Central memory CD8-positive, alpha-beta T cell (primary cell): ENCODE data around the gene DAPP1.

Source experiments
- ATAC-seq: fragments of 150-1000 bp; cut with Tn5 transposase; replicated peaks from 2 replicates; pipeline ENCODE4 v1.10.0; 2022; ENCODE audit warnings: mild to moderate bottlenecking, moderate FRiP score, moderate number of reproducible peaks; ENCODE audit not compliant: poor library complexity, severe bottlenecking; ENCODE audit errors: extremely low read depth
- DNase-seq, 2 donors: peaks; one replicate each; pipeline ENCODE4 v3.0.0; 2021; ENCODE audit warnings: low spot score in 2 of 2
- H3K27ac Mint-ChIP-seq: one replicate; pipeline ENCODE4 v1.8.0; 2022; ENCODE audit warnings: low read depth, mild to moderate bottlenecking, moderate library complexity, mixed read lengths
- H3K27me3 Mint-ChIP-seq: one replicate; pipeline ENCODE4 v1.8.0; 2022; ENCODE audit warnings: mixed read lengths
- H3K36me3 Mint-ChIP-seq: one replicate; pipeline ENCODE4 v1.8.0; 2022; ENCODE audit warnings: mild to moderate bottlenecking, moderate library complexity, mixed read lengths; ENCODE audit not compliant: insufficient read depth
- H3K4me1 Mint-ChIP-seq: one replicate; pipeline ENCODE4 v1.8.0; 2022; ENCODE audit warnings: mixed read lengths
- H3K4me3 Mint-ChIP-seq: one replicate; pipeline ENCODE4 v1.8.0; 2022; ENCODE audit warnings: mild to moderate bottlenecking, moderate library complexity, mixed read lengths
- H3K9me3 Mint-ChIP-seq: one replicate; pipeline ENCODE4 v1.8.0; 2022; ENCODE audit warnings: mixed read lengths

The DAPP1 gene

DNA sequence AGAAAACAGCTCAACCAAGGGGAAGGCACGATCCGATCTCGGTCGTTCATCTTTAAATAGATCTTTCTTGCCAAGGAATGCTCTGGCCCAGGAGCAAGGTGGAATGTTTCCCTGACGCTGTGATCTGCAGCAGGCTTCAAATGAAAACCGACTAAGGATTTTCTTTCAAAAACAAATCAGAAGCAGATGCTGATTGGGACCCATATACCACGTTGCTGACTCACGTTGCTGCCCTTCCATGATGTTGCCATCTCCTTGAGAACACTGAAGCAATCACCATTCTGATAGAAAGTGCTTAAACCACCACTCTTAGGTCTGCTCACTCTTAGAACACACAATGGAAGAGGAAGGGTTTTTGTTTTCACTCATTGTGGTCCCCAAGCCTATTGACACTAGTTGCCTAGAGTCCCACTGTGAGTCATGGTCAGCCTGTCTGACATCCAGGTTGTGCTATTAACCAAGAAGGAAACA lies 51.5 kb downstream of the DAPP1 start:
- H3K4me3 Mint-ChIP-seq, result no peak overlapping the region
- H3K27me3 Mint-ChIP-seq, result no peaks in the 10 kb centered on the region
- no peaks in the 10 kb centered on the region for H3K4me1 Mint-ChIP-seq
- peaks cover 23% of the 10 kb centered on the region for H3K36me3 Mint-ChIP-seq
- no peak overlapping the region for H3K27ac Mint-ChIP-seq
- ATAC-seq, result no peak
- DNase-seq, result no peak
- H3K9me3 Mint-ChIP-seq, result no peaks in the 10 kb centered on the region

DNA sequence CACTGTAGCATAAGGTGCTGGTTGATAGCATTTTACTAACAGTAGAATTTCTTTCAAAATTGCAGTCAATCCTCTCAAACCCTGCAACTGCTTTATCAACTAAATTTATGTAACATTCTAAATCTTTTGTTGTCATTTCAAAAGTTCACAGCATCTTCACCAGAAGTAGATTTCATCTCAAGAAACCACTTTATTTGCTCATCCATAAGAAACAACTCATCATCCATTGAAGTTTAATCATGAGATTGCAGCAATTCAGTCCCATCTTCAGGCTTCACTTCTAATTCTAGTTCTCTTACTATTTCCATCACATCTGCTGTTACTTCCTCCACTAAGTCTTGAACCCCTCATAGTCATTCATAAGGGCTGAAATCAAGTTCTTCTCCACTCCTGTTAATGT lies 55.9 kb downstream of the DAPP1 start:
- H3K27ac Mint-ChIP-seq, result no peak overlapping the region
- H3K27me3 Mint-ChIP-seq, result no peaks in the 10 kb centered on the region
- H3K9me3 Mint-ChIP-seq, result no peaks in the 10 kb centered on the region
- no peak overlapping the region for H3K4me3 Mint-ChIP-seq
- ATAC-seq (no peak), DNase-seq (no peak)
- H3K4me1 Mint-ChIP-seq, result no peaks in the 10 kb centered on the region
- peaks cover 1% of the 10 kb centered on the region for H3K36me3 Mint-ChIP-seq

GRCh38 chr4:99875071-99875470 lies 58.4 kb downstream of the DAPP1 start:
- H3K4me3 Mint-ChIP-seq, result no peak overlapping the region
- peaks cover 14% of the 10 kb centered on the region for H3K36me3 Mint-ChIP-seq
- H3K9me3 Mint-ChIP-seq, result no peaks in the 10 kb centered on the region
- DNase-seq (no peak), ATAC-seq (no peak)
- no peaks in the 10 kb centered on the region for H3K27me3 Mint-ChIP-seq
- H3K4me1 Mint-ChIP-seq, result no peaks in the 10 kb centered on the region
- no peak overlapping the region for H3K27ac Mint-ChIP-seq

DNA sequence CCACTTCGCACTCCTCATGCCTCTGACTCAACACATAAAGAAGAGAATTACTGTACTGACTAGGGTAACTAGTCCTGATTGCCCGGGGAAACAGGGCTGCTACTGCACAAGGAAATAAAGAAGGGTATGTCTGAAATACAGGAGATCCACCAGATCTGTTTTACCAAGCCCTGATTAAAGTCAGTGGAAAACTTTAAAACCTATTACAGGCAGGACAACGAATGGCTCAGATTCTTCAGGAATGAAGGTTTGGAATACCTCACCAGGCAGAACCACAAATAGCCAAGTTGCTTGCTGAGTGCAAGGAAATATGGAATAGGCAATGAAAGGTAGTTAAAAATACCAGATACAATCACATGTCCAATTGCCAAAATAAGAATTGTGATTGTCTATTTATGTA lies 60.3 kb downstream of the DAPP1 start:
- Mint-ChIP-seq H3K9me3 (no peaks in the 10 kb centered on the region), H3K4me1 (no peaks in the 10 kb centered on the region), H3K27ac (no peak overlapping the region), H3K36me3 (peaks cover 30% of the 10 kb centered on the region), H3K27me3 (no peaks in the 10 kb centered on the region), H3K4me3 (no peak overlapping the region)
- DNase-seq, result no peak
- no peak for ATAC-seq

GRCh38 chr4:99878604-99879003 lies 62.0 kb downstream of the DAPP1 start:
- Mint-ChIP-seq H3K27me3 (no peaks in the 10 kb centered on the region), H3K27ac (no peak overlapping the region), H3K36me3 (peaks cover 31% of the 10 kb centered on the region), H3K4me1 (no peaks in the 10 kb centered on the region), H3K4me3 (no peak overlapping the region), H3K9me3 (no peaks in the 10 kb centered on the region)
- DNase-seq (no peak), ATAC-seq (no peak)

GRCh38 chr4:99879458-99879857 lies 62.8 kb downstream of the DAPP1 start:
- H3K27me3 Mint-ChIP-seq, result no peaks in the 10 kb centered on the region
- DNase-seq (no peak), ATAC-seq (no peak)
- peaks cover 32% of the 10 kb centered on the region for H3K36me3 Mint-ChIP-seq
- H3K27ac Mint-ChIP-seq, result no peak overlapping the region
- no peaks in the 10 kb centered on the region for H3K9me3 Mint-ChIP-seq
- H3K4me3 Mint-ChIP-seq, result no peak overlapping the region
- no peaks in the 10 kb centered on the region for H3K4me1 Mint-ChIP-seq

GRCh38 chr4:99885063-99885664 lies 68.5 kb downstream of the DAPP1 start:
- Mint-ChIP-seq H3K36me3 (peaks cover 23% of the 10 kb centered on the region), H3K9me3 (no peaks in the 10 kb centered on the region), H3K4me3 (no peak overlapping the region), H3K4me1 (peaks cover 7% of the 10 kb centered on the region), H3K27me3 (no peaks in the 10 kb centered on the region), H3K27ac (no peak overlapping the region)
- ATAC-seq (no peak), DNase-seq (no peak)

DNA sequence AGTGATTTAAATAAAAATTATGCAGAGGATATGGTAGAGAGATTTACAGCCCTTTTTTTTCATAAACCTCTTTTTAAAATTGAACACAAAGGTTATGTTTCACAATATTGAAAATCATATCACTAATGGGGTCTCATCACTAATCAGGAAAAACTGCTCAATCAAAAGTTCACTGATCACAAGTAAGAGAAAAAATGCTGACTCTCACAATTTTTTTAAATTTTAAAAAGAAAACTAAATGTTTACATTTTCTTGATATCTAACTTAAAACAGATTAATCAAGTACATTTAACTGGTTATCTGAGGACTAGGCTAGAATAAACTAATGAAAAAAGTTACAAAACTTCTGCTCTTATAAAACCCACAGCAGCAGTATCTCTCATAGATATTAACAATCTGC lies 69.1 kb downstream of the DAPP1 start:
- DNase-seq, result no peak
- Mint-ChIP-seq H3K4me1 (peaks cover 7% of the 10 kb centered on the region), H3K9me3 (no peaks in the 10 kb centered on the region), H3K4me3 (no peak overlapping the region), H3K27ac (no peak overlapping the region), H3K27me3 (no peaks in the 10 kb centered on the region), H3K36me3 (peaks cover 17% of the 10 kb centered on the region)
- ATAC-seq, result no peak

DNA sequence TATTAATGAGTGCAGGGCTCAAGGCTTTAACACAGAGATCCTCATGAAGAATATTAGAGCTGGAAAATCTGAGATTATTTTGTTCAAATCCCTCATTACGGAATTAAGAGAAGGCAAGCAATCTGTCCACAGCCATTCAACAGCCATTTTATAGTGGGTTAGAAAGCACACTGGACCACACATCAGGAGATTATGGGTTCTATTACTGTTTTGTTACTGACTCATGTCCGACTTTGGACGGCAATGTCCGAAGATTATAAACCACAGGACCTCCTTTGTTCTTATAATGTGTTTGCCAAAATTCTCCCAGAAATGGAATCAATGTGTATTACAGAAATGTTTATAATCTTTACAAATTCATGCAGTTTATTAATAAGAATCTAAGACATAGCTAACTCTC lies 69.5 kb downstream of the DAPP1 start:
- DNase-seq, result no peak
- ATAC-seq, result no peak
- H3K9me3 Mint-ChIP-seq, result no peaks in the 10 kb centered on the region

GRCh38 chr4:99887837-99888236 lies 71.2 kb downstream of the DAPP1 start:
- Mint-ChIP-seq H3K27me3 (no peaks in the 10 kb centered on the region), H3K9me3 (no peaks in the 10 kb centered on the region), H3K4me1 (peaks cover 21% of the 10 kb centered on the region), H3K36me3 (peaks cover 14% of the 10 kb centered on the region), H3K4me3 (no peak overlapping the region), H3K27ac (no peak overlapping the region)
- no peak for ATAC-seq
- DNase-seq, result no peak

More for the DNA sequence above, 69.5 kb downstream of the DAPP1 start:
- Mint-ChIP-seq H3K4me1 (peaks cover 11% of the 10 kb centered on the region), H3K36me3 (peaks cover 14% of the 10 kb centered on the region), H3K27ac (no peak overlapping the region), H3K4me3 (no peak overlapping the region), H3K27me3 (no peaks in the 10 kb centered on the region)

GRCh38 chr4:99891351-99891750 lies 74.7 kb downstream of the DAPP1 start:
- no peak for ATAC-seq
- no peaks in the 10 kb centered on the region for H3K9me3 Mint-ChIP-seq
- no peak for DNase-seq
- H3K4me1 Mint-ChIP-seq, result peaks cover 47% of the 10 kb centered on the region
- H3K36me3 Mint-ChIP-seq, result peaks cover 18% of the 10 kb centered on the region
- peak overlapping the region; percentile 20 for H3K27ac Mint-ChIP-seq
- H3K27me3 Mint-ChIP-seq, result no peaks in the 10 kb centered on the region
- H3K4me3 Mint-ChIP-seq, result no peak overlapping the region

DNA sequence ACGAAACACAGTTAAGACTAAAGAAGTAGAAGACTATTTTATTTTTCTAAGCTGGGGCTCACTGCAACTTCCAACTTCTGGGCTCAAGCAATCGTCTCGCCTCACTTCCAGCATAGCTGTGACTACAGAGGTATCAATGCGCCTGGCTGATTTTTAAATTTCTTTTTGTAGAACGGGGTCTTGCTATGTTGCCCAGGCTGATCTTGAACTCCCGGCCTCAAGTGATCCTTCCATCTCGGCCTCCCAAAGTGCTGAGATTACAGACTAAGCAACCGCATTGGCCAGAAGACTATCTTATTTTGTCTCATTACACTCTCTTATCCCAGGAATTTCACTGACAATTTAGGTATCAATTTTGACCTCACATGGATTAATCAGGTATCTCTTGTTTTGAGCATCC lies 76.4 kb downstream of the DAPP1 start:
- DNase-seq (no peak), ATAC-seq (no peak)
- H3K4me3 Mint-ChIP-seq, result peak overlapping the region; percentile 98
- no peaks in the 10 kb centered on the region for H3K27me3 Mint-ChIP-seq
- peaks cover 47% of the 10 kb centered on the region for H3K4me1 Mint-ChIP-seq
- no peaks in the 10 kb centered on the region for H3K9me3 Mint-ChIP-seq
- peaks cover 16% of the 10 kb centered on the region for H3K36me3 Mint-ChIP-seq
- H3K27ac Mint-ChIP-seq, result peak overlapping the region; percentile 95

GRCh38 chr4:99893839-99894160 lies 77.2 kb downstream of the DAPP1 start:
- no peaks in the 10 kb centered on the region for H3K27me3 Mint-ChIP-seq
- DNase-seq, result no peak

More at GRCh38 chr4:99893839-99894160, 77.2 kb downstream of the DAPP1 start:
- peak overlapping the region; percentile 95 for H3K27ac Mint-ChIP-seq
- peaks cover 47% of the 10 kb centered on the region for H3K4me1 Mint-ChIP-seq
- peaks cover 17% of the 10 kb centered on the region for H3K36me3 Mint-ChIP-seq
- ATAC-seq, result no peak
- peak overlapping the region; percentile 98 for H3K4me3 Mint-ChIP-seq
- H3K9me3 Mint-ChIP-seq, result no peaks in the 10 kb centered on the region
